CD4-positive, alpha-beta T cell treated with Interleukin-12 subunit alpha and Interleukin-12 subunit beta, for 1 hour (primary cell): ENCODE measurements around the gene MAPKBP1.
"Not testable (repeated sequence)": the region's sequence is repeated elsewhere in the genome, so short reads cannot be mapped to it uniquely, and the experiment has no call there.

ENCODE experiments used
- DNase-seq: peaks from one replicate; pipeline ENCODE4 v3.0.0-alpha.2; 2020

The MAPKBP1 gene

GRCh38 chr15:41774062-41774881 lies at the start of gene MAPKBP1:
Gene MAPKBP1 (plus strand): TSS chr15:41774484. CDS start chr15:41775276, 792 bp downstream.
- peak; percentile 98 for DNase-seq

- DNase-seq: no peak
These were observed 47.1 kb upstream of the MAPKBP1 start for GRCh38 chr15:41727143-41727542.

- DNase-seq: not testable (repeated sequence)
These were observed 46.2 kb upstream of the MAPKBP1 start for GRCh38 chr15:41728061-41728460.

- no peak for DNase-seq
These were observed 43.7 kb upstream of the MAPKBP1 start for GRCh38 chr15:41730543-41730942.

GRCh38 chr15:41732483-41732882 lies 41.8 kb upstream of the MAPKBP1 start:
- no peak for DNase-seq

GRCh38 chr15:41734079-41734478 lies 40.2 kb upstream of the MAPKBP1 start:
- no peak for DNase-seq

- DNase-seq: no peak
These were observed 39.2 kb upstream of the MAPKBP1 start for GRCh38 chr15:41735046-41735445.

- DNase-seq: not testable (repeated sequence)
These were observed 38.8 kb upstream of the MAPKBP1 start for GRCh38 chr15:41735492-41735891.

GRCh38 chr15:41746802-41747201 lies 27.5 kb upstream of the MAPKBP1 start:
- DNase-seq: no peak

- no peak for DNase-seq
These were observed 18.1 kb upstream of the MAPKBP1 start for GRCh38 chr15:41756198-41756597.

- DNase-seq: peak; percentile 79
These were observed 1.5 kb upstream of the MAPKBP1 start for GRCh38 chr15:41772720-41773331.

GRCh38 chr15:41773332-41773728 lies 954 bp upstream of the MAPKBP1 start:
- no peak for DNase-seq

GRCh38 chr15:41773729-41774061 lies 589 bp upstream of the MAPKBP1 start:
- no peak for DNase-seq

GRCh38 chr15:41774882-41775417 lies 666 bp downstream of the MAPKBP1 start:
- no peak for DNase-seq

GRCh38 chr15:41775651-41776050 lies 1.4 kb downstream of the MAPKBP1 start:
- no peak for DNase-seq

GRCh38 chr15:41777421-41777973 lies 3.2 kb downstream of the MAPKBP1 start:
- DNase-seq: no peak

- no peak for DNase-seq
These were observed 4.2 kb downstream of the MAPKBP1 start for GRCh38 chr15:41778521-41778920.

- DNase-seq: no peak
These were observed 5.4 kb downstream of the MAPKBP1 start for GRCh38 chr15:41779662-41780157.

GRCh38 chr15:41780266-41780665 lies 6.0 kb downstream of the MAPKBP1 start:
- no peak for DNase-seq

- no peak for DNase-seq
These were observed 6.4 kb downstream of the MAPKBP1 start for GRCh38 chr15:41780727-41781126.

GRCh38 chr15:41782371-41783282 lies 8.3 kb downstream of the MAPKBP1 start:
- DNase-seq: no peak

GRCh38 chr15:41783296-41783695 lies 9.0 kb downstream of the MAPKBP1 start:
- DNase-seq: no peak

GRCh38 chr15:41788262-41788661 lies 14.0 kb downstream of the MAPKBP1 start:
- DNase-seq: no peak
